ENCODE results near the gene IL17RE. TPM values are rescaled to one million over a fixed set of nuclear protein-coding genes. Genes with fewer than 3 reads are reported as not detected.

The IL17RE gene
- total and polyA plus RNA-seq, 2 of the 13 experiments (the other 11 are each of a cell fraction or from before 2014, with no cell fraction given), result 14.5 to 24.1 TPM

- TF ChIP-seq ZBTB2 (CRISPR knock-in tag; IDR thresholded peaks at IDR 0.05; ENCODE audit: low read depth), result no peak
- peak; percentile 69; the same call in 1 of the 2 replicates for TF ChIP-seq ZNF138 (CRISPR knock-in tag; IDR thresholded peaks at IDR 0.05; ENCODE audit: low read depth)
- no peak for TF ChIP-seq TMF1 (CRISPR knock-in tag; IDR thresholded peaks at IDR 0.05; ENCODE audit: low read depth)
- no peak for TF ChIP-seq NFE2 (CRISPR knock-in tag; IDR thresholded peaks at IDR 0.05)
- TF ChIP-seq HOXA5 (CRISPR knock-in tag; IDR thresholded peaks at IDR 0.05), result peak; percentile 85
- TF ChIP-seq GFI1 (CRISPR knock-in tag; IDR thresholded peaks at IDR 0.05; ENCODE audit: borderline replicate concordance), result peak; percentile 47; the same call in 1 of the 2 replicates
- 0 out of 2 replicates have a peak, but pooled peaks have one; percentile 73 for TF ChIP-seq POGK (CRISPR knock-in tag; conservative IDR thresholded peaks at IDR 0.05)
- peak; percentile 34; the same call in 1 of the 2 replicates for TF ChIP-seq ZNF143 (CRISPR knock-in tag; IDR thresholded peaks at IDR 0.05)
- no peak for TF ChIP-seq ZNF281 (CRISPR knock-in tag; IDR thresholded peaks at IDR 0.05; ENCODE audit: borderline replicate concordance)
- peak; percentile 86 for TF ChIP-seq DR1 (CRISPR knock-in tag; IDR thresholded peaks at IDR 0.05)
- TF ChIP-seq ATF6 (CRISPR knock-in tag; conservative IDR thresholded peaks at IDR 0.05), result no peak
- TF ChIP-seq MED1 (CRISPR knock-in tag; IDR thresholded peaks at IDR 0.05), result peak; percentile 86
- TF ChIP-seq TBL1XR1 (IDR thresholded peaks at IDR 0.05; ENCODE audit: borderline replicate concordance, low read length, partially characterized antibody), result no peak
- no peak for TF ChIP-seq SCMH1 (CRISPR knock-in tag; IDR thresholded peaks at IDR 0.05; ENCODE audit: borderline replicate concordance)
- TF ChIP-seq ZNF230 (CRISPR knock-in tag; IDR thresholded peaks at IDR 0.05), result peak; percentile 88
- no peak; the same call in 1 of the 2 replicates for TF ChIP-seq ZBTB26 (CRISPR knock-in tag; IDR thresholded peaks at IDR 0.05; ENCODE audit: borderline replicate concordance)
Observed at GRCh38 chr3:9890249-9891071, 12.2 kb upstream of the IL17RE start, which contains the start of gene JAGN1 (continued).

Data from HepG2 (cell line).